SK-N-SH (cell line): Measurements from ENCODE around the gene PRIMPOL. TPM values are rescaled to one million over a fixed set of nuclear protein-coding genes. Genes with fewer than 3 reads are reported as not detected.

Source experiments
- CTCF ChIA-PET: fragments of 300-600, 350-600 bp; formaldehyde crosslinking; extraction: SDS; loops from one replicate; lab custom pipeline; 2021; lab: Yijun Ruan, JAX
- POLR2A ChIA-PET: fragments of 350-600 bp; sonication (Branson Sonifier 250); formaldehyde crosslinking; extraction: SDS; loops from one replicate; lab custom pipeline; 2020; ENCODE audit warnings: antibody characterized with exemption, inconsistent platforms; lab: Yijun Ruan, JAX
- DNase-seq: peaks from one replicate; pipeline ENCODE4 v3.0.0; 2012
- H2AFZ ChIP-seq: fragments of 200-600 bp; sonication (generic); 2 replicates; pipeline ENCODE4 v1.8.1; 2016; ENCODE audit warnings: antibody characterized with exemption, mild to moderate bottlenecking, low read depth
- H3F3A ChIP-seq: fragments of 200-600 bp; sonication (generic); replicated peaks from 2 replicates; pipeline ENCODE3; 2016; ENCODE audit warnings: antibody characterized with exemption, mild to moderate bottlenecking; ENCODE audit not compliant: insufficient read depth
- H3K27ac ChIP-seq, 2 experiments: fragments of 200-500 bp in 1 of 2; fragments of 200-600 bp in 1 of 2; sonication (Bioruptor generic) in 1 of 2; sonication (generic), shearing (Covaris generic) in 1 of 2; 2 replicates each; pipeline versions ENCODE4 v1.5.1 to v1.6.1; 2014 to 2016; ENCODE audit warnings: low read depth in 2 of 2, inconsistent platforms in 1 of 2, low read length in 1 of 2, mild to moderate bottlenecking in 1 of 2, mixed read lengths in 1 of 2
- H3K27me3 ChIP-seq: fragments of 200-600 bp; sonication (generic), shearing (Covaris generic); 2 replicates; pipeline ENCODE4 v1.6.1; 2016; ENCODE audit warnings: mixed run types; ENCODE audit not compliant: insufficient read depth
- H3K36me3 ChIP-seq, 2 experiments: fragments of 200-500 bp in 1 of 2; fragments of 200-600 bp in 1 of 2; sonication (Bioruptor generic) in 1 of 2; sonication (generic) in 1 of 2; replicated peaks in 1 of 2; 2 replicates each; pipeline versions ENCODE3 to v1.5.1; 2014 to 2016; ENCODE audit warnings: low read length in 1 of 2, mild to moderate bottlenecking in 1 of 2; ENCODE audit not compliant: insufficient read depth in 2 of 2, control insufficient read depth in 1 of 2
- H3K4me1 ChIP-seq, 2 experiments: fragments of 200-500 bp in 1 of 2; fragments of 200-600 bp in 1 of 2; sonication (Bioruptor generic) in 1 of 2; sonication (generic), shearing (Covaris generic) in 1 of 2; 2 replicates each; pipeline versions ENCODE4 v1.5.1 to v1.6.1; 2014 to 2016; ENCODE audit warnings: low read depth in 1 of 2, low read length in 1 of 2, mixed run types in 1 of 2; ENCODE audit not compliant: insufficient read depth in 2 of 2, control insufficient read depth in 1 of 2
- H3K4me2 ChIP-seq: fragments of 200-600 bp; sonication (generic), shearing (Covaris generic); 2 replicates; pipeline ENCODE4 v1.6.1; 2017; ENCODE audit warnings: mixed run types
- H3K4me3 ChIP-seq, 2 experiments: fragments of 200-500 bp in 1 of 2; fragments of 200-600 bp in 1 of 2; sonication (Bioruptor generic) in 1 of 2; sonication (generic), shearing (Covaris generic) in 1 of 2; 2 replicates each; pipeline versions ENCODE4 v1.5.1 to v1.8.1; 2014 to 2016; ENCODE audit warnings: low read depth in 2 of 2, inconsistent platforms in 1 of 2, low read length in 1 of 2, mild to moderate bottlenecking in 1 of 2, mixed read lengths in 1 of 2, moderate library complexity in 1 of 2
- H3K79me2 ChIP-seq: fragments of 200-600 bp; sonication (generic); 2 replicates; pipeline ENCODE4 v1.8.1; 2017; ENCODE audit warnings: mild to moderate bottlenecking; ENCODE audit not compliant: insufficient read depth
- H3K9ac ChIP-seq: fragments of 200-600 bp; sonication (generic); 2 replicates; pipeline ENCODE4 v1.6.1; 2017; ENCODE audit warnings: mixed run types
- H3K9me2 ChIP-seq: fragments of 200-600 bp; sonication (generic); 2 replicates; pipeline ENCODE4 v1.6.1; 2017; ENCODE audit warnings: mixed run types
- H3K9me3 ChIP-seq: fragments of 200-600 bp; sonication (generic); 2 replicates; pipeline ENCODE4 v1.6.1; 2017; ENCODE audit warnings: mixed run types, mild to moderate bottlenecking, moderate library complexity
- H4K20me1 ChIP-seq: fragments of 200-600 bp; sonication (generic); 2 replicates; pipeline ENCODE4 v1.6.1; 2017; ENCODE audit warnings: mild to moderate bottlenecking, mixed run types; ENCODE audit not compliant: insufficient read depth
- CHD2 ChIP-seq: fragments of 150-350 bp; IDR thresholded peaks from 2 replicates; pipeline ENCODE4 v1.6.1; 2018; ENCODE audit warnings: low read length; ENCODE audit not compliant: partially characterized antibody
- ELF1 ChIP-seq: IDR thresholded peaks from 2 replicates; pipeline ENCODE4 v1.4.0; 2012
- EZH2phosphoT487 ChIP-seq: fragments of 200-600 bp; sonication (generic); IDR thresholded peaks from 2 replicates; pipeline ENCODE4 v1.6.1; 2017; ENCODE audit warnings: low read depth, mixed run types, mild to moderate bottlenecking, antibody characterized with exemption, moderate library complexity, borderline replicate concordance
- FOXJ3 ChIP-seq: sonication (generic); formaldehyde crosslinking; IDR thresholded peaks from 2 replicates; pipeline ENCODE4 v1.5.1; 2020; ENCODE audit warnings: mild to moderate bottlenecking, missing genetic modification reagents
- GATA2 ChIP-seq: sonication (generic); formaldehyde crosslinking; IDR thresholded peaks from 2 replicates; pipeline ENCODE4 v1.5.0; 2020; ENCODE audit warnings: mild to moderate bottlenecking, missing genetic modification reagents
- JUND ChIP-seq: IDR thresholded peaks from 2 replicates; pipeline ENCODE4 v1.4.0; 2012
- NFIC ChIP-seq: IDR thresholded peaks from 2 replicates; pipeline ENCODE4 v1.4.0; 2012; ENCODE audit warnings: borderline replicate concordance
- NRF1 ChIP-seq: IDR thresholded peaks from 2 replicates; pipeline ENCODE4 v1.6.1; 2012; ENCODE audit warnings: low read depth, mild to moderate bottlenecking, low read length
- RCOR1 ChIP-seq: fragments of 150-350 bp; IDR thresholded peaks from 2 replicates; pipeline ENCODE4 v1.6.1; 2017; ENCODE audit warnings: antibody characterized with exemption, low read length
- SIN3A ChIP-seq: IDR thresholded peaks from 2 replicates; pipeline ENCODE4 v1.6.1; 2012; ENCODE audit warnings: low read depth, mild to moderate bottlenecking, low read length, moderate library complexity, borderline replicate concordance
- SMC3 ChIP-seq: IDR thresholded peaks from 2 replicates; pipeline ENCODE4 v1.6.1; 2012; ENCODE audit warnings: low read depth, low read length, improper control_type of control experiment
- TCF12 ChIP-seq: IDR thresholded peaks from 2 replicates; pipeline ENCODE4 v1.4.0; 2012
- TEAD4 ChIP-seq: IDR thresholded peaks from 2 replicates; pipeline ENCODE4 v1.4.0; 2012; ENCODE audit warnings: mild to moderate bottlenecking, borderline replicate concordance; ENCODE audit not compliant: insufficient read depth
- YY1 ChIP-seq: IDR thresholded peaks from 2 replicates; pipeline ENCODE4 v1.4.0; 2012; ENCODE audit warnings: low read depth, mild to moderate bottlenecking
- WGBS: methylation state at CpG from one replicate; pipeline ENCODE4 v1.1.6; 2017; ENCODE audit warnings: low lambda C conversion rate; 5-methylcytosine and 5-hydroxymethylcytosine counted together
- polyA plus RNA-seq, 3 experiments: library from polyadenylated mRNA; depleted of rRNA; stranded (reverse); fragments of >200 nt; gene quantifications; 2 replicates each; pipeline ENCODE4 v1.2.3, GENCODE V29; 2012
- TF ChIP-seq, protein P1 (sequence below): fragments of 150-350 bp; IDR thresholded peaks from 2 replicates; pipeline ENCODE4 v1.6.1; 2017; ENCODE audit warnings: antibody characterized with exemption, low read length, low read depth, borderline replicate concordance
- TF ChIP-seq, protein P2 (sequence below): IDR thresholded peaks from 2 replicates; pipeline ENCODE4 v1.4.0; 2012; ENCODE audit warnings: low read depth
- TF ChIP-seq, protein P3 (sequence below): IDR thresholded peaks from 2 replicates; pipeline ENCODE4 v1.6.1; 2012; ENCODE audit warnings: mild to moderate bottlenecking, low read depth, low read length, moderate library complexity
- TF ChIP-seq, protein P4 (sequence below): fragments of 150-350 bp; IDR thresholded peaks from 2 replicates; pipeline ENCODE4 v1.6.1; 2016; ENCODE audit warnings: mild to moderate bottlenecking, low read depth, low read length
- TF ChIP-seq, protein P5 (sequence below): IDR thresholded peaks from 2 replicates; pipeline ENCODE4 v1.4.0; 2012; ENCODE audit warnings: low read depth, borderline replicate concordance
- TF ChIP-seq, protein P6 (sequence below): fragments of 200-600 bp; sonication (generic); IDR thresholded peaks from 2 replicates; pipeline ENCODE4 v1.6.1; 2017; ENCODE audit warnings: antibody characterized with exemption, mild to moderate bottlenecking, moderate library complexity

The PRIMPOL gene
- polyA plus RNA-seq, 1 of the 3 experiments (the other 2 are of a cell fraction), result 8.0 TPM

DNA sequence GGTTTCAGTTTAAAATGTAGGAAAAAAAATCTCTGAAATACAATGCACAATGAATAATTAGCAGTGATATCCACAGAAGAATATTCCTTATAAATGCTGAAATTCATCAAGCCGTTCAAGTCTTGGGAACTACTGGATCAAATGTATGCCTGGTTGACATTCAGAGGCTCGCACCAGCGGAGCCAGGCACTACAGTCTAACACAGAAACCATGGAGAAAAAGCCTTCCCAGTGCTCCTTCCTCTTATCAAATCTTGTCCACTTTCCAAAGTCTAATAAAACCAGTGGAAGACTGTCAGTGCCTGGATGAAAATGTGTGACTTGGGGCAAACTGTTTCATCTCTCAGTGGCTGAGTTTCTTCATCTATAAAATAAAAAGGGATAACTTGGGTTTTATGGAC is 48.4 kb downstream of the PRIMPOL start:
- TF ChIP-seq NRF1, result no peak
- TF ChIP-seq, protein P1, sequence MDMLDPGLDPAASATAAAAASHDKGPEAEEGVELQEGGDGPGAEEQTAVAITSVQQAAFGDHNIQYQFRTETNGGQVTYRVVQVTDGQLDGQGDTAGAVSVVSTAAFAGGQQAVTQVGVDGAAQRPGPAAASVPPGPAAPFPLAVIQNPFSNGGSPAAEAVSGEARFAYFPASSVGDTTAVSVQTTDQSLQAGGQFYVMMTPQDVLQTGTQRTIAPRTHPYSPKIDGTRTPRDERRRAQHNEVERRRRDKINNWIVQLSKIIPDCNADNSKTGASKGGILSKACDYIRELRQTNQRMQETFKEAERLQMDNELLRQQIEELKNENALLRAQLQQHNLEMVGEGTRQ, result no peak
- TF ChIP-seq, protein P2, sequence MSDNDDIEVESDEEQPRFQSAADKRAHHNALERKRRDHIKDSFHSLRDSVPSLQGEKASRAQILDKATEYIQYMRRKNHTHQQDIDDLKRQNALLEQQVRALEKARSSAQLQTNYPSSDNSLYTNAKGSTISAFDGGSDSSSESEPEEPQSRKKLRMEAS, result no peak
- no peak for TF ChIP-seq TEAD4
- TF ChIP-seq JUND, result no peak
- no peak for TF ChIP-seq GATA2 (CRISPR knock-in tag)
- no peak for TF ChIP-seq YY1
- no peak for TF ChIP-seq EZH2phosphoT487
- TF ChIP-seq RCOR1, result no peak
- TF ChIP-seq, protein P3, sequence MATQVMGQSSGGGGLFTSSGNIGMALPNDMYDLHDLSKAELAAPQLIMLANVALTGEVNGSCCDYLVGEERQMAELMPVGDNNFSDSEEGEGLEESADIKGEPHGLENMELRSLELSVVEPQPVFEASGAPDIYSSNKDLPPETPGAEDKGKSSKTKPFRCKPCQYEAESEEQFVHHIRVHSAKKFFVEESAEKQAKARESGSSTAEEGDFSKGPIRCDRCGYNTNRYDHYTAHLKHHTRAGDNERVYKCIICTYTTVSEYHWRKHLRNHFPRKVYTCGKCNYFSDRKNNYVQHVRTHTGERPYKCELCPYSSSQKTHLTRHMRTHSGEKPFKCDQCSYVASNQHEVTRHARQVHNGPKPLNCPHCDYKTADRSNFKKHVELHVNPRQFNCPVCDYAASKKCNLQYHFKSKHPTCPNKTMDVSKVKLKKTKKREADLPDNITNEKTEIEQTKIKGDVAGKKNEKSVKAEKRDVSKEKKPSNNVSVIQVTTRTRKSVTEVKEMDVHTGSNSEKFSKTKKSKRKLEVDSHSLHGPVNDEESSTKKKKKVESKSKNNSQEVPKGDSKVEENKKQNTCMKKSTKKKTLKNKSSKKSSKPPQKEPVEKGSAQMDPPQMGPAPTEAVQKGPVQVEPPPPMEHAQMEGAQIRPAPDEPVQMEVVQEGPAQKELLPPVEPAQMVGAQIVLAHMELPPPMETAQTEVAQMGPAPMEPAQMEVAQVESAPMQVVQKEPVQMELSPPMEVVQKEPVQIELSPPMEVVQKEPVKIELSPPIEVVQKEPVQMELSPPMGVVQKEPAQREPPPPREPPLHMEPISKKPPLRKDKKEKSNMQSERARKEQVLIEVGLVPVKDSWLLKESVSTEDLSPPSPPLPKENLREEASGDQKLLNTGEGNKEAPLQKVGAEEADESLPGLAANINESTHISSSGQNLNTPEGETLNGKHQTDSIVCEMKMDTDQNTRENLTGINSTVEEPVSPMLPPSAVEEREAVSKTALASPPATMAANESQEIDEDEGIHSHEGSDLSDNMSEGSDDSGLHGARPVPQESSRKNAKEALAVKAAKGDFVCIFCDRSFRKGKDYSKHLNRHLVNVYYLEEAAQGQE, result no peak
- TF ChIP-seq, protein P4, sequence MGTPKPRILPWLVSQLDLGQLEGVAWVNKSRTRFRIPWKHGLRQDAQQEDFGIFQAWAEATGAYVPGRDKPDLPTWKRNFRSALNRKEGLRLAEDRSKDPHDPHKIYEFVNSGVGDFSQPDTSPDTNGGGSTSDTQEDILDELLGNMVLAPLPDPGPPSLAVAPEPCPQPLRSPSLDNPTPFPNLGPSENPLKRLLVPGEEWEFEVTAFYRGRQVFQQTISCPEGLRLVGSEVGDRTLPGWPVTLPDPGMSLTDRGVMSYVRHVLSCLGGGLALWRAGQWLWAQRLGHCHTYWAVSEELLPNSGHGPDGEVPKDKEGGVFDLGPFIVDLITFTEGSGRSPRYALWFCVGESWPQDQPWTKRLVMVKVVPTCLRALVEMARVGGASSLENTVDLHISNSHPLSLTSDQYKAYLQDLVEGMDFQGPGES, result no peak
- TF ChIP-seq FOXJ3 (CRISPR knock-in tag), result no peak
- TF ChIP-seq SMC3, result no peak
- no peak for TF ChIP-seq SIN3A
- TF ChIP-seq ELF1, result no peak
- TF ChIP-seq, protein P5, sequence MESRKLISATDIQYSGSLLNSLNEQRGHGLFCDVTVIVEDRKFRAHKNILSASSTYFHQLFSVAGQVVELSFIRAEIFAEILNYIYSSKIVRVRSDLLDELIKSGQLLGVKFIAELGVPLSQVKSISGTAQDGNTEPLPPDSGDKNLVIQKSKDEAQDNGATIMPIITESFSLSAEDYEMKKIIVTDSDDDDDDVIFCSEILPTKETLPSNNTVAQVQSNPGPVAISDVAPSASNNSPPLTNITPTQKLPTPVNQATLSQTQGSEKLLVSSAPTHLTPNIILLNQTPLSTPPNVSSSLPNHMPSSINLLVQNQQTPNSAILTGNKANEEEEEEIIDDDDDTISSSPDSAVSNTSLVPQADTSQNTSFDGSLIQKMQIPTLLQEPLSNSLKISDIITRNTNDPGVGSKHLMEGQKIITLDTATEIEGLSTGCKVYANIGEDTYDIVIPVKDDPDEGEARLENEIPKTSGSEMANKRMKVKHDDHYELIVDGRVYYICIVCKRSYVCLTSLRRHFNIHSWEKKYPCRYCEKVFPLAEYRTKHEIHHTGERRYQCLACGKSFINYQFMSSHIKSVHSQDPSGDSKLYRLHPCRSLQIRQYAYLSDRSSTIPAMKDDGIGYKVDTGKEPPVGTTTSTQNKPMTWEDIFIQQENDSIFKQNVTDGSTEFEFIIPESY, result no peak
- TF ChIP-seq, protein P6, sequence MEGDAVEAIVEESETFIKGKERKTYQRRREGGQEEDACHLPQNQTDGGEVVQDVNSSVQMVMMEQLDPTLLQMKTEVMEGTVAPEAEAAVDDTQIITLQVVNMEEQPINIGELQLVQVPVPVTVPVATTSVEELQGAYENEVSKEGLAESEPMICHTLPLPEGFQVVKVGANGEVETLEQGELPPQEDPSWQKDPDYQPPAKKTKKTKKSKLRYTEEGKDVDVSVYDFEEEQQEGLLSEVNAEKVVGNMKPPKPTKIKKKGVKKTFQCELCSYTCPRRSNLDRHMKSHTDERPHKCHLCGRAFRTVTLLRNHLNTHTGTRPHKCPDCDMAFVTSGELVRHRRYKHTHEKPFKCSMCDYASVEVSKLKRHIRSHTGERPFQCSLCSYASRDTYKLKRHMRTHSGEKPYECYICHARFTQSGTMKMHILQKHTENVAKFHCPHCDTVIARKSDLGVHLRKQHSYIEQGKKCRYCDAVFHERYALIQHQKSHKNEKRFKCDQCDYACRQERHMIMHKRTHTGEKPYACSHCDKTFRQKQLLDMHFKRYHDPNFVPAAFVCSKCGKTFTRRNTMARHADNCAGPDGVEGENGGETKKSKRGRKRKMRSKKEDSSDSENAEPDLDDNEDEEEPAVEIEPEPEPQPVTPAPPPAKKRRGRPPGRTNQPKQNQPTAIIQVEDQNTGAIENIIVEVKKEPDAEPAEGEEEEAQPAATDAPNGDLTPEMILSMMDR, result no peak
- no peak for TF ChIP-seq NFIC
- no peak for TF ChIP-seq TCF12
- TF ChIP-seq CHD2, result no peak
- TF ChIP-seq, all 33 proteins: peak for 0
- Histone ChIP-seq H3K9me2 (no peaks in the 10 kb centered on the region), H3K9me3 (no peaks in the 10 kb centered on the region), H3K9ac (no peak overlapping the region), H3K27ac (peak overlapping the region in 1 of 2 experiments; percentile 31; a peak in 2 of 4 replicates), H3K36me3 (peaks cover 6 to 35% of the 10 kb centered on the region in 2 experiments), H4K20me1 (no peaks in the 10 kb centered on the region), H3K4me2 (no peak overlapping the region), H3F3A (peaks cover 8% of the 10 kb centered on the region), H3K4me1 (peaks cover 0 to 6% of the 10 kb centered on the region in 2 experiments; a peak in 1 of 4 replicates), H3K4me3 (no peak overlapping the region), H2AFZ (no peak overlapping the region), H3K79me2 (no peaks in the 10 kb centered on the region), H3K27me3 (no peaks in the 10 kb centered on the region)
- ChIA-PET CTCF (interaction anchor here (0.9 kb wide), 1 partner anchor 434 kb away, joined by 4 read pairs; no protein-coding TSS in a partner anchor), POLR2A (no interaction called here)
- no peak for DNase-seq
- 93% methylated on average over 3 of the region's 3 CpGs for WGBS
